HG03095 (cell line): ENCODE measurements around the gene TOR1AIP2.

ENCODE experiments used
- ATAC-seq: cut with Tn5 transposase; IDR thresholded peaks from one replicate; pipeline ENCODE4 v1.9.1; 2021; ENCODE audit warnings: moderate library complexity; ENCODE audit not compliant: unreplicated experiment

The TOR1AIP2 gene

DNA sequence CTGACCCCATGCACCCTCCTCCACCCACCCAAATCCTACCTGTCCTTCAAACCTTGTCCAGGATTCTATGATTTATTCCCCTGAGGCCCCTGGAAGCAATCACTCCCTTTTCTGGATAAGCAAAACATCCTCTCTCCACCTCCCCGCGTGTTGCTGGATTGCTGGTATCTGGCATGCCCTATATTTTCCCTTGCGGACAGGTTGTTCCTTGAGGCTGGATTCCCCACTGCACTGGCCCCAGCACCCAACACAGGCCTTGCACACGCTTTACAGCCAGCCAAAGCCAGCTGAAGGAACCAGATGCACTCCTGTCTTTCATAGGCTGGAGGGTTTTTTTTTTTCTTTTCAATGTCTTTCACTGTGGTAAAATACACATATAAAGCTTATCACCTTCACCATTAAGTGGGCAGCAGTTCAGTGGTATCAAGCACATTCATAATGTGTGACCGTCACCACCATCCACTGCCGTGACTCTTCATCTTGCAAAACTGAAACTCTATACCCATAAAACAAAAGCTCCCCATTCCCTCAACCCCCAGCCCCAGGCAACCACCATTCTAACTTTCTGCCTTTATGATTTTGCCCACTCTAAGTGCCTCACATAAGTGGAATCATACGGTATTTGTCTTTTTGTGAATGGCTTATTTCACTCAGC is 50.9 kb downstream of the TOR1AIP2 start:
- ATAC-seq, result no peak

DNA sequence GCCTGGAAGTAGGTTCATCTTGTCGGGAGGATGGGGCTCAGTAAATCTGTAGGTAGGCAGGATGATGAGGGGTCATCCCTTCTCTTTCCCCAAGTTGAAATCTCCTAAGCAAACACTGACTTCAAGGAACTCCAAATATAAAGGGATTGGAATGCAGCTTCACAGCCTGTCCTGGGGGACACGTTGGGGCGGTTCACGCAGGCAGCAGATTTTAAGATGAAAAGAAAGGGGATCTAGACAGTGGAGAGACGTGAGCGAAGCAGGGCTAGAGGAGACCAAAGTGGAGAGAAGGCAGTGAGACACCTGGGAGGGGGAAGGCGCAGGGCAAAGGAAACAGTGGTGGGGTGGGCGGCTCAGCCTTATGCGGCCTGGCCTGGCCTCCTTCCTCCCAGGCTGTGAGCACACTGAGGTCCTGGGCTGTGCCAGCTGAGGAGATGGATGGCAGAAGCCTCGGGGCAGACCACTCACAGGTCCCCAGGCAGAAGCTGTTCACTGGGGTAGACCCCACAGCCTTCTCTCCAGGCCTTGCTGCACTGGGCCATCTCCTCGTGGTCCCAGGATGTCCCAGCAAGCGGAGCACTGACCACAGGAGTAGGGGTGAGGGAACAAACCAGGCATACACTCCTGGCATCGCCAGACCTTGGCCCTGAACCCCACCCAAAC is 51.7 kb downstream of the TOR1AIP2 start:
- ATAC-seq, result no peak

GRCh38 chr1:179825206-179825605 is 52.4 kb downstream of the TOR1AIP2 start:
- no peak for ATAC-seq

- ATAC-seq, result no peak
Measured at GRCh38 chr1:179824265-179824664, 53.3 kb downstream of the TOR1AIP2 start.

DNA sequence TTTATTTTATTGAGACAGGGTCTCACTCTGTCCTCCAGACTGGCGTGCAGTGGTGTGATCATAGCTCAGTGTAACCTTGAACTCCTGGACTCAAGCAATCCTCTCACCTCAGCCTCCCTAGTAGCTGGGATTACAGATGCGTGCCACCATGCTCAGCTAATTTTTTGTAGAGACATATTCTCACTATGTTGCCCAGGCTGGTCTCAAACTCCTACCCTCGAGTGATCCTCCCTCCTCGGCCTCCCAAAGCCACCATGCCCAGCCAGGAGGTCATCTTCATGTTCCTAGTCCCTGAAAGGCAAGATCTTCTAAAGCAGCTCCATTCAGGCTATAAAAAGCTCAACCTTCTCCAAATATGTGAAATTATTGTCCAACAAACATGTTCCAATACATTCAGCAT is 53.9 kb downstream of the TOR1AIP2 start:
- ATAC-seq, result no peak

DNA sequence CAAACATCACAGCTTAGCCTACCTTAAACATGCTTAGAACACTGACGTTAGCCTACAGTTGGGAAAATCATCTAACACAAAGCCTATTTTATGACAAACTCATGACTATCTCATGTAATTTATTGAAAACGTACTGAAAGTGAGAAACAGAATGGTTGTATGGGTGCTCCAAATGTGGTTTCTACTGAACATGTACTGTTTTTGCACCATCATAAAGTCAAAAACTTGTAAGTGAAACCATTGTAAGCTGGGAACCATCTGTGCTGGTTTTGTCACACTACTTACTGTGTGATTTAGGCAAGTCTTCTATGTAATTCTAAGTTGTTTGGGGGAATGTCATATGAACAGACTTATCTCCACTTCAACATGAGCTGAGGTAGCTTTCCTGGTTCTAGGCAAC is 55.5 kb downstream of the TOR1AIP2 start:
- no peak for ATAC-seq

- no peak for ATAC-seq
Measured at GRCh38 chr1:179821524-179821923, 56.1 kb downstream of the TOR1AIP2 start.

GRCh38 chr1:179820226-179820970 is 57.2 kb downstream of the TOR1AIP2 start:
- ATAC-seq, result no peak

- ATAC-seq, result no peak
Measured at GRCh38 chr1:179818743-179819173, 58.8 kb downstream of the TOR1AIP2 start.

GRCh38 chr1:179818260-179818659 is 59.3 kb downstream of the TOR1AIP2 start:
- no peak for ATAC-seq

- no peak for ATAC-seq
Measured at GRCh38 chr1:179817789-179818188, 59.8 kb downstream of the TOR1AIP2 start.

GRCh38 chr1:179817056-179817455 is 60.5 kb downstream of the TOR1AIP2 start:
- no peak for ATAC-seq

- ATAC-seq, result no peak
Measured at GRCh38 chr1:179816196-179816960, 61.2 kb downstream of the TOR1AIP2 start.

DNA sequence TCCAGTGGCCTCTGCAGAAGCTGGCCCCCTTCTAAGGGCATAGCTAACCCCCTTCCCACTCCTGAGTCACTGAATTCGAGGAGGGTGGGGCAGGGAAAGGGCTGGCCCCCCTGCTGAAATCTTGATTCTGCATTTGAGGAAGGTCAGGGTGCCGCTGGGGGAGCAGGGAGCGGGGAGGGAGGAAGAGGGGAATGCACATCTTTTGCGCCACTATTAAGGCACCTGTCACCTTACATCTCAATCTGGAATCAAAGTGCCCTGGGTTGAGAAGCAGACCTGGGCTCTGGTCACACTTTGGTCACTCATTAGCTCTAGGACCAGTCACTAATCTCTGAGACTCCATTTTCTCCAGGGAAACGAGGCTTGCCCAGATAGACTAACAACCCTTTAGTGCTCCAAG is 62.0 kb downstream of the TOR1AIP2 start:
- ATAC-seq, result no peak

DNA sequence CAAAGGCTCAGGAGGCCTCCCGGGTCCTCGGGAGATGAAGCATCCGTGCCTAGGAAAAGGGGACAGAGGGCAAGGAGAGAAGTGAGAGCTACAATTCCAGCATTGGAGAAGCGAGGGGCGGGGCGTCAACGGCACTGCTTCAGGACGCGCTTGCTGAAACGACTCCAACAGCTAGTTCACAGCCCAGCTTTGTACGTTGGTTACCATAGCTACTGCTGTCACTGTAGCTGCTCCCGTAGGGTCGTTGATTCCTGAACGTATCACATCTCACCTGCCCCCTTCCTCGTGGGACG is 63.1 kb downstream of the TOR1AIP2 start:
- ATAC-seq, result peak; percentile 29

DNA sequence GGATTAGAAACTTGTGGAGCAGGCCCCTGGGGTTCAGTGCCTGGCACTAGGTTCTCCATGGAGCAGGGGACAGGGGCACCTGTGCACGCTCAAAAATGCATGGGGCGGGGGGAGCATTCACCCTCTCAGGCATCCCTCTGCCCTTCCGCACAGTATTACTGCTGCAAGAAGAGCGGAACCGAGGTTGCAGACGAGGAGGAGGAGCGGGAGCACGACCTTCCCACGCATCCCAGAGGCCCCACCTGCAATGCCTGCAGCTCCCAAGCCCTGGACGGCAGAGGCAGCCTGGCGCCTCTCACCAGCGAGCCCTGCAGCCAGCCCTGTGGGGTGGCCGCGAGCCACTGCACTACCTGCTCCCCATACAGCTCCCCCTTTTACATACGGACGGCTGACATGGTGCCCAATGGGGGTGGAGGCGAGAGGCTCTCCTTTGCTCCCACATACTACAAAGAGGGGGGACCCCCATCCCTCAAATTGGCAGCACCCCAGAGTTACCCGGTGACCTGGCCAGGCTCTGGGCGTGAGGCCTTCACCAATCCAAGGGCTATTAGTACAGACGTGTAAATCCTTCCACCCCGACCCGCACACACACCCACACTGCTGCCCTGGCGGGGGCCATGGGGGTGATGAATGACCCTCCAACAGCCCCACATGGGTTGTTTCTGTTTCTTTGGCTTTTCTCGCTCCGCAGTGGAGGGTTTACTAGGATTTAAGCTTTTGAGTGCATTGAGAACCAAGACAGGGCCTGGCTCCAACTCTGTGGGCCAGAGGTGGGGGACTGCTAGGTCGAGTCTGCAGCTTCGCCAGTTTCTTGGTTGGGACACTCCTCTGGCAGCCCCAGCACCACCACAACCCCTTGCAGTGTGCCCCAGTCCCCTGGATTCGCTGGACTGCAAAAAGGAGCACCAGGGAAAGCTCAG is 63.7 kb downstream of the TOR1AIP2 start:
- no peak for ATAC-seq

DNA sequence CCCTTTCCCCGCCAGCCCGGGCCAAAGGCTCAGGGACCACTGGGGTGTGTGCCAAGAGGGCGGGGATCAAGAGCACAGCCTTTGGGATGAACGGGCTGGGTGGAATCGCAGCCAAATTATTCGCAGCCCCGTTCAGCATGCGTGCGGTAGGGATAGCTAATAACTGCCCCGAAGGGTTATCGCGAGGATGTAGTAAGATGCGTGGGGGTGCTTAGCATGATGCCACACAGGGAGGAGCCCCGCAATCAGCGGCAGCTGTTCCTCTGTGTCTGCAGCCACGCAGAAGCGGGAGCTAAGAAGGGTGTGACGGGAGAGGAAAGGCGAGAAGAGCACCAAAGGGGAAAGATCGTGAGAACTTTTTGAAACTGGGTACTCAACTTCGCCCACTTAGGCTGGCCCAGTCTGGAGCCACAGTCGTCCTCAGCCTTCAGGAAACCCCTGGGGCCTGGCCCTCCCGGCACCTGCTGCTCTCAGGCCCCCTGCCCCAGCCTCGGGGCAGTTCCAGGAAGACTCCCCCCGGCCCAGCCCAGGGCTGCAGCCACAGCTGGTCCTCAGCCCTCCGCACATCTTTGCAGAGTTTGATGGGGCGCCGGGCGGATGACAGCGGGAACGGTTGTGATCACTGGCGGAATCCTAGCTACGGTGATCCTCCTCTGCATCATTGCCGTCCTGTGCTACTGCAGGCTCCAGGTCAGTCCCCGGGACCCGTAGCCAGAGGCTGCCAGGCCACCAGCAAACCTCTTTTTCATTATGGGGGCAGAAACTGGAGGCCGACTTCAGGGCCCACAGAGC is 64.9 kb downstream of the TOR1AIP2 start:
- ATAC-seq, result no peak

DNA sequence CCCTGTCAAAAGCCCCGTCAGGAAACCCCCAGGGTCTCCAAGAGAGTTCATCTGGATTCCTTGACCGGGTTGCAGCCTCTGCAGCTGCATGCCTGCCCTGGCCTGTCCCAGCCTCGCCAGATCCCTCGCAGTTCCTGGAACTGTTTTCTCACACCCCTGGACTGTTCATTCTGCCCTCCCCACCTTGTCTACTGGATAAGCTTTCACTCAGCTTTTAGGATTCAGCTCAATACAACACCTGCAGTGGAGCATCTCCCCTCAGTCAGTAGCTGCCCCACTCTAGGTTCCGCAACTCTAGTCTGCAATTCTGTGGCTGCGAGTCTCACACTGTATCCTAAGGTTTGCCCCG is 67.3 kb downstream of the TOR1AIP2 start:
- no peak for ATAC-seq

GRCh38 chr1:179809506-179810366 is 67.9 kb downstream of the TOR1AIP2 start:
- no peak for ATAC-seq
